GM12878 (cell line): ENCODE results near the gene UBE2E2.
"Not testable (repeated sequence)": the region's sequence is repeated elsewhere in the genome, so short reads cannot be mapped to it uniquely, and the experiment has no call there.

Source experiments
- ATF3 ChIP-seq: IDR thresholded peaks from 2 replicates; pipeline ENCODE4 v1.6.1; 2011; ENCODE audit warnings: low read depth, mild to moderate bottlenecking, low read length, moderate library complexity, borderline replicate concordance; ENCODE audit errors: extremely low read depth
- ATF7 ChIP-seq: fragments of 450-650 bp; IDR thresholded peaks from 2 replicates; pipeline ENCODE4 v1.6.1; 2016; ENCODE audit warnings: low read depth, mild to moderate bottlenecking
- BHLHE40 ChIP-seq, 2 experiments: fragments of 450-650 bp in 1 of 2; IDR thresholded peaks; 2 replicates each; pipeline ENCODE4 v1.6.1; 2011 to 2017; ENCODE audit warnings: low read depth in 2 of 2, borderline replicate concordance in 1 of 2, improper control_type of control experiment in 1 of 2, low read length in 1 of 2, mild to moderate bottlenecking in 1 of 2
- CHD2 ChIP-seq: IDR thresholded peaks from 2 replicates; pipeline ENCODE4 v1.6.1; 2011; ENCODE audit warnings: low read depth, low read length, improper control_type of control experiment, borderline replicate concordance
- EP300 ChIP-seq, 2 experiments: fragments of 150-350 bp in 1 of 2; IDR thresholded peaks; 2 replicates each; pipeline ENCODE4 v1.6.1; 2011 to 2012; ENCODE audit warnings: low read depth in 2 of 2, low read length in 2 of 2, borderline replicate concordance in 1 of 2, improper control_type of control experiment in 1 of 2, inconsistent platforms in 1 of 2; ENCODE audit not compliant: control insufficient read depth in 1 of 2
- EZH2 ChIP-seq: IDR thresholded peaks from 2 replicates; pipeline ENCODE4 v1.6.1; 2012; ENCODE audit warnings: low read depth, mild to moderate bottlenecking, control low read depth, inconsistent platforms, low read length, borderline replicate concordance; ENCODE audit not compliant: control insufficient read depth
- MTA2 ChIP-seq: fragments of 450-650 bp; IDR thresholded peaks from 2 replicates; pipeline ENCODE4 v1.6.1; 2016; ENCODE audit warnings: low read depth, mild to moderate bottlenecking, moderate library complexity
- POLR2A ChIP-seq: IDR thresholded peaks from 2 replicates; pipeline ENCODE4 v1.6.1; 2011; ENCODE audit warnings: low read depth, mild to moderate bottlenecking, low read length
- RBBP5 ChIP-seq: fragments of 200-600 bp; sonication (generic); conservative IDR thresholded peaks from 2 replicates; pipeline ENCODE4 v1.6.1; 2016
- SIN3A ChIP-seq: IDR thresholded peaks from 2 replicates; pipeline ENCODE4 v1.6.1; 2012; ENCODE audit warnings: low read depth, low read length, improper control_type of control experiment
- TF ChIP-seq, protein P1 (sequence below), 3 experiments: IDR thresholded peaks in 2 of 3; conservative IDR thresholded peaks in 1 of 3; 2 replicates each; pipeline ENCODE4 v1.5.1; 2011; ENCODE audit warnings: low read depth in 3 of 3, low read length in 3 of 3, mild to moderate bottlenecking in 3 of 3, control low read depth in 2 of 3, moderate library complexity in 2 of 3, inconsistent platforms in 1 of 3, mixed read lengths in 1 of 3; ENCODE audit not compliant: control insufficient read depth in 2 of 3, insufficient read depth in 1 of 3; ENCODE audit errors: extremely low read depth in 1 of 3
- TF ChIP-seq, protein P2 (sequence below): IDR thresholded peaks from 2 replicates; pipeline ENCODE4 v1.6.1; 2011; ENCODE audit warnings: mild to moderate bottlenecking, low read depth, low read length, moderate library complexity; ENCODE audit not compliant: insufficient replicate concordance
- TF ChIP-seq, protein P3 (sequence below): fragments of 450-650 bp; IDR thresholded peaks from 2 replicates; pipeline ENCODE4 v1.6.1; 2016; ENCODE audit warnings: mild to moderate bottlenecking
- TF ChIP-seq, protein P4 (sequence below): fragments of 450-650 bp; IDR thresholded peaks from 2 replicates; pipeline ENCODE4 v1.6.1; 2017; ENCODE audit warnings: mild to moderate bottlenecking

- TF ChIP-seq MTA2; EZH2; POLR2A; RBBP5; ATF7; BHLHE40 (IDR thresholded peaks at IDR 0.05; ENCODE audit: borderline replicate concordance in 1 of 2, low read depth in 2 of 2, low read length in 1 of 2); CHD2; EP300 (IDR thresholded peaks at IDR 0.05; ENCODE audit: borderline replicate concordance in 1 of 2, control insufficient read depth in 1 of 2, low read depth in 2 of 2, low read length in 2 of 2); ATF3; SIN3A: not testable (repeated sequence)
- TF ChIP-seq, protein P1, sequence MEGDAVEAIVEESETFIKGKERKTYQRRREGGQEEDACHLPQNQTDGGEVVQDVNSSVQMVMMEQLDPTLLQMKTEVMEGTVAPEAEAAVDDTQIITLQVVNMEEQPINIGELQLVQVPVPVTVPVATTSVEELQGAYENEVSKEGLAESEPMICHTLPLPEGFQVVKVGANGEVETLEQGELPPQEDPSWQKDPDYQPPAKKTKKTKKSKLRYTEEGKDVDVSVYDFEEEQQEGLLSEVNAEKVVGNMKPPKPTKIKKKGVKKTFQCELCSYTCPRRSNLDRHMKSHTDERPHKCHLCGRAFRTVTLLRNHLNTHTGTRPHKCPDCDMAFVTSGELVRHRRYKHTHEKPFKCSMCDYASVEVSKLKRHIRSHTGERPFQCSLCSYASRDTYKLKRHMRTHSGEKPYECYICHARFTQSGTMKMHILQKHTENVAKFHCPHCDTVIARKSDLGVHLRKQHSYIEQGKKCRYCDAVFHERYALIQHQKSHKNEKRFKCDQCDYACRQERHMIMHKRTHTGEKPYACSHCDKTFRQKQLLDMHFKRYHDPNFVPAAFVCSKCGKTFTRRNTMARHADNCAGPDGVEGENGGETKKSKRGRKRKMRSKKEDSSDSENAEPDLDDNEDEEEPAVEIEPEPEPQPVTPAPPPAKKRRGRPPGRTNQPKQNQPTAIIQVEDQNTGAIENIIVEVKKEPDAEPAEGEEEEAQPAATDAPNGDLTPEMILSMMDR (IDR thresholded peaks at IDR 0.05 in 2 of 3, conservative IDR thresholded peaks at IDR 0.05 in 1 of 3; ENCODE audit: control insufficient read depth in 2 of 3, extremely low read depth in 1 of 3, insufficient read depth in 1 of 3, low read depth in 3 of 3, low read length in 3 of 3): not testable (repeated sequence)
- TF ChIP-seq, protein P2, sequence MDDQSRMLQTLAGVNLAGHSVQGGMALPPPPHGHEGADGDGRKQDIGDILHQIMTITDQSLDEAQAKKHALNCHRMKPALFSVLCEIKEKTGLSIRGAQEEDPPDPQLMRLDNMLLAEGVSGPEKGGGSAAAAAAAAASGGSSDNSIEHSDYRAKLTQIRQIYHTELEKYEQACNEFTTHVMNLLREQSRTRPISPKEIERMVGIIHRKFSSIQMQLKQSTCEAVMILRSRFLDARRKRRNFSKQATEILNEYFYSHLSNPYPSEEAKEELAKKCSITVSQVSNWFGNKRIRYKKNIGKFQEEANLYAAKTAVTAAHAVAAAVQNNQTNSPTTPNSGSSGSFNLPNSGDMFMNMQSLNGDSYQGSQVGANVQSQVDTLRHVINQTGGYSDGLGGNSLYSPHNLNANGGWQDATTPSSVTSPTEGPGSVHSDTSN: not testable (repeated sequence)
- TF ChIP-seq, protein P3, sequence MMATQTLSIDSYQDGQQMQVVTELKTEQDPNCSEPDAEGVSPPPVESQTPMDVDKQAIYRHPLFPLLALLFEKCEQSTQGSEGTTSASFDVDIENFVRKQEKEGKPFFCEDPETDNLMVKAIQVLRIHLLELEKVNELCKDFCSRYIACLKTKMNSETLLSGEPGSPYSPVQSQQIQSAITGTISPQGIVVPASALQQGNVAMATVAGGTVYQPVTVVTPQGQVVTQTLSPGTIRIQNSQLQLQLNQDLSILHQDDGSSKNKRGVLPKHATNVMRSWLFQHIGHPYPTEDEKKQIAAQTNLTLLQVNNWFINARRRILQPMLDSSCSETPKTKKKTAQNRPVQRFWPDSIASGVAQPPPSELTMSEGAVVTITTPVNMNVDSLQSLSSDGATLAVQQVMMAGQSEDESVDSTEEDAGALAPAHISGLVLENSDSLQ: not testable (repeated sequence)
- TF ChIP-seq, protein P4, sequence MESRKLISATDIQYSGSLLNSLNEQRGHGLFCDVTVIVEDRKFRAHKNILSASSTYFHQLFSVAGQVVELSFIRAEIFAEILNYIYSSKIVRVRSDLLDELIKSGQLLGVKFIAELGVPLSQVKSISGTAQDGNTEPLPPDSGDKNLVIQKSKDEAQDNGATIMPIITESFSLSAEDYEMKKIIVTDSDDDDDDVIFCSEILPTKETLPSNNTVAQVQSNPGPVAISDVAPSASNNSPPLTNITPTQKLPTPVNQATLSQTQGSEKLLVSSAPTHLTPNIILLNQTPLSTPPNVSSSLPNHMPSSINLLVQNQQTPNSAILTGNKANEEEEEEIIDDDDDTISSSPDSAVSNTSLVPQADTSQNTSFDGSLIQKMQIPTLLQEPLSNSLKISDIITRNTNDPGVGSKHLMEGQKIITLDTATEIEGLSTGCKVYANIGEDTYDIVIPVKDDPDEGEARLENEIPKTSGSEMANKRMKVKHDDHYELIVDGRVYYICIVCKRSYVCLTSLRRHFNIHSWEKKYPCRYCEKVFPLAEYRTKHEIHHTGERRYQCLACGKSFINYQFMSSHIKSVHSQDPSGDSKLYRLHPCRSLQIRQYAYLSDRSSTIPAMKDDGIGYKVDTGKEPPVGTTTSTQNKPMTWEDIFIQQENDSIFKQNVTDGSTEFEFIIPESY: not testable (repeated sequence)
Measured at GRCh38 chr3:23176839-23177238, 26.3 kb upstream of the UBE2E2 start.
